Lower lobe of right lung (tissue), 2 donors: ENCODE data around the gene MAB21L4. TPM values are rescaled to one million over a fixed set of nuclear protein-coding genes. Genes with fewer than 3 reads are reported as not detected.

Source experiments
- ATAC-seq, 2 donors: fragments of 200-7000 bp; cut with Tn5 transposase; one replicate each; pipeline ENCODE4 v1.9.1; 2020 to 2022; ENCODE audit warnings: mild to moderate bottlenecking in 2 of 2, moderate library complexity in 2 of 2
- DNase-seq: peaks from one replicate; pipeline ENCODE4 v3.0.0-alpha.2; 2020
- H3K27ac ChIP-seq: fragments of 200-600 bp; one replicate; pipeline ENCODE4 v1.8.0; 2022
- H3K27me3 ChIP-seq: fragments of 200-600 bp; one replicate; pipeline ENCODE4 v1.8.0; 2022; ENCODE audit warnings: low read depth
- H3K36me3 ChIP-seq: fragments of 200-600 bp; one replicate; pipeline ENCODE4 v1.8.0; 2022; ENCODE audit warnings: mild to moderate bottlenecking
- H3K4me1 ChIP-seq: fragments of 200-600 bp; one replicate; pipeline ENCODE4 v1.8.0; 2022
- H3K4me3 ChIP-seq: fragments of 200-600 bp; one replicate; pipeline ENCODE4 v1.8.0; 2022; ENCODE audit warnings: mild to moderate bottlenecking
- H3K9me3 ChIP-seq: fragments of 200-600 bp; one replicate; pipeline ENCODE4 v1.8.0; 2022
- intact Hi-C: fragments of 100-400 bp; cut with DNase I; formaldehyde crosslinking; loops from one replicate; pipeline ENCODE4 v1.11.0; 2022
- total RNA-seq: library from RNA; stranded (reverse); fragmentation: NEBNext Ultra II Directional; extraction: Animal tissue kit (Norgen Biotek cat#: 25700); gene quantifications from one replicate; pipeline ENCODE4 v1.2.1, GENCODE V29; 2021
- TF ChIP-seq, protein P1 (sequence below): fragments of 200-600 bp; IDR thresholded peaks from one replicate; pipeline ENCODE4 v1.8.0; 2022; ENCODE audit warnings: antibody characterized with exemption, mild to moderate bottlenecking
- donor health status: DM: no; HTN: yes; CAD: no; lungs with severe emphysema.

The MAB21L4 gene
- total RNA-seq, 1 donor from 2014 or later: 17.0 TPM

DNA sequence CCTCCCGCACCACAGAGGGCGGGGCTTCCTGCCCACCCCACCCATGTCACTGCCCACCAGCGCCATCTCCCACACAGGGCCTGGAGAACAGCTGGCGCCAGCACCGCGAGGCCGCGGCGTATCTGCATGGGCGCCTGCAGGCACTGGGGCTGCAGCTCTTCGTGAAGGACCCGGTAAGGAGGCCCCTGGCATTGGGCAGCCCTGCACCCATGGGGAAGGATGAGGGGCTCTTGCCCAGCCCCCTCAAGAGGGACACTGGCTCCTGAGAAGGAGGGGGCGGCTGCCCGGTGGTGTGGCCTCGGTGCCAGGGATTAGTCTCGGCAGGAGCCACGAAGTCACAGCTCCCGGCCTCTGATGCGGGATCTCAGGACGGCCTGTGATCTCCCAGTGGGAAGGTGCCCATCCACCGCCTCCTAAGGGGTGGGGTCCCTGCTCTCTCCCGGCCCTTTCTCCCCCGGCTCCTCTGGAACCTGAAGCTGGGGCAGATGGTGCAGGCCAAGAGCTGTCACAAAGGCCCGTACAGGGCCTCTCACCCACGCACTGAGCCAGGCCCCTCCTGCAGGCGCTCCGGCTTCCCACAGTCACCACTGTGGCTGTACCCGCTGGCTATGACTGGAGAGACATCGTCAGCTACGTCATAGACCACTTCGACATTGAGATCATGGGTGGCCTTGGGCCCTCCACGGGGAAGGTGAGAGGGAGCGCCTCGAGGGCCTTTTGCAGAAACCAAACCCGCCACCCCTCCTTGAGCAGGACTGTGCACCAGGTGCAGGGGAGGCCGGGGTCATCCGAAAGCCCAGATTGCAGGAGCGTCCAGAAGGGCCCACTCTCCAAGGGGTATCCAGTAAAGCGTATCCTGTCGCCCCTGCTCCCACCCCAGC lies 18.3 kb downstream of the MAB21L4 start:
- Histone ChIP-seq H3K27ac (no peak overlapping the region), H3K4me3 (no peak overlapping the region), H3K9me3 (no peaks in the 10 kb centered on the region), H3K27me3 (no peaks in the 10 kb centered on the region), H3K4me1 (no peaks in the 10 kb centered on the region), H3K36me3 (no peaks in the 10 kb centered on the region)
- DNase-seq (peak; percentile 43), ATAC-seq (peak in 1 of 2 donors; percentile 6)
- intact Hi-C loops: no loop called here
- TF ChIP-seq, protein P1, sequence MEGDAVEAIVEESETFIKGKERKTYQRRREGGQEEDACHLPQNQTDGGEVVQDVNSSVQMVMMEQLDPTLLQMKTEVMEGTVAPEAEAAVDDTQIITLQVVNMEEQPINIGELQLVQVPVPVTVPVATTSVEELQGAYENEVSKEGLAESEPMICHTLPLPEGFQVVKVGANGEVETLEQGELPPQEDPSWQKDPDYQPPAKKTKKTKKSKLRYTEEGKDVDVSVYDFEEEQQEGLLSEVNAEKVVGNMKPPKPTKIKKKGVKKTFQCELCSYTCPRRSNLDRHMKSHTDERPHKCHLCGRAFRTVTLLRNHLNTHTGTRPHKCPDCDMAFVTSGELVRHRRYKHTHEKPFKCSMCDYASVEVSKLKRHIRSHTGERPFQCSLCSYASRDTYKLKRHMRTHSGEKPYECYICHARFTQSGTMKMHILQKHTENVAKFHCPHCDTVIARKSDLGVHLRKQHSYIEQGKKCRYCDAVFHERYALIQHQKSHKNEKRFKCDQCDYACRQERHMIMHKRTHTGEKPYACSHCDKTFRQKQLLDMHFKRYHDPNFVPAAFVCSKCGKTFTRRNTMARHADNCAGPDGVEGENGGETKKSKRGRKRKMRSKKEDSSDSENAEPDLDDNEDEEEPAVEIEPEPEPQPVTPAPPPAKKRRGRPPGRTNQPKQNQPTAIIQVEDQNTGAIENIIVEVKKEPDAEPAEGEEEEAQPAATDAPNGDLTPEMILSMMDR: no peak

DNA sequence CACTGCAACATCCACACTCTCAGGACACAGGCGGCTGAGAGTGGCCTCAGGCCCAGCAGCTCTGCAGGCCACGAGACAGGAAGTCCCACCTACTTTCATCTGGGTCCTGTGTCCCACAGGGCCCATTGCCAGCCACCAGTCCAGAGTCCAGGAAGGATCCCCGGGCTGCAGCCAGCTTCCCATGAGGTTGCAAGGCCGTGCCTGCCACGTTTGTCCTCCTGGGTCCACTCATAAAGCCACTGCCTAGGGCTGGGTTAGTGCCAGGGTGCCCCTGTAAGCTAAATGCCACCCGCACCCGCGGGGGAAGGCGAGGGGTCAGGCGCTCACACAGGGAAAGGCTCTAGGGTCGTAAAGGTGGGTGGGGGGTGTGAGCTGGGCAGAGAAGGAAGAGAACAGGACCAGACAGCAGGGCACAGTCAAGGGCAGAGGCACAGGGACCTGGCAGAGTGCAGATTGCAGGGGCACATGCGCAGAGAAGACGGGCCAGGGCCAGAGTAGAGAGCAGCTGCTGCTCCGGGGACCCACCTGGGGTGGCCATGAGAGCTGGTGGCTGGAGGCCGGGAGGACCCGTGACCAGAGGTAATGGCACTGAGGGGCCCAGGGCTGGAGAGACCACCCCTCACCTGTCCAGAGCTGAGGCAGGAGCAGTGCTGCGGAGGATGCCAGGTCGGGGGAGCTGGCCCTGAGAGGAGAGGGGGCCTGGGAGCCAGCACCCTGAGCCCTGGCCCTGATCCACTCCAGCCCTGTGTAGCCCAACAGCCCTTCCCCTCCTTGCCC lies 19.3 kb downstream of the MAB21L4 start:
- Histone ChIP-seq H3K36me3 (no peaks in the 10 kb centered on the region), H3K9me3 (no peaks in the 10 kb centered on the region), H3K4me1 (no peaks in the 10 kb centered on the region), H3K27ac (no peak overlapping the region), H3K27me3 (no peaks in the 10 kb centered on the region), H3K4me3 (no peak overlapping the region)
- no peak for ATAC-seq
- TF ChIP-seq, protein P1: no peak
- peak; percentile 43 for DNase-seq
- intact Hi-C loops: no loop called here

DNA sequence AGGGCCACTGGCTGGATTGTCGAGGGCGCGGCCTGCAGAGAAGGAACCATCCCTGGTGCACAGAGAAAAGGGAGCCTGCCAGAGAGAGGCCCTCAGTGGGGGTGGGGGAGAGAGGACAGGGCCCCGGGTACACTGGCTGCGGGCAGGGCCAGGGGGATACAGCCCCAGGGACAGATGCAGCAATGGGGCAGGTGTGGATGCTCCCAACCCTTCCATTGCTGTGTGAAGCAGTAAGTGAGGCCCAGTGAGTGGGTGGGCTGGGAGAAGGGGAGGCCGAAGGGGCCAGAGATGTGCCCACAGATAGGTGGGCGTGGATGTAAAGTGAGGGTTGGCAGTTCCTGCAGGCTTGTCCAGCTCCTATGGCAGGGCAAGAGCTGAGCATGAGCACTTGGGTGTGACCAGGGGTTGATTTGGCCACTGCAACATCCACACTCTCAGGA lies 19.9 kb downstream of the MAB21L4 start:
- DNase-seq: no peak
- Histone ChIP-seq H3K9me3 (no peaks in the 10 kb centered on the region), H3K36me3 (no peaks in the 10 kb centered on the region), H3K27me3 (no peaks in the 10 kb centered on the region), H3K4me1 (no peaks in the 10 kb centered on the region), H3K4me3 (no peak overlapping the region), H3K27ac (no peak overlapping the region)
- no peak for ATAC-seq
- TF ChIP-seq, protein P1: no peak
- intact Hi-C loops: no loop called here

DNA sequence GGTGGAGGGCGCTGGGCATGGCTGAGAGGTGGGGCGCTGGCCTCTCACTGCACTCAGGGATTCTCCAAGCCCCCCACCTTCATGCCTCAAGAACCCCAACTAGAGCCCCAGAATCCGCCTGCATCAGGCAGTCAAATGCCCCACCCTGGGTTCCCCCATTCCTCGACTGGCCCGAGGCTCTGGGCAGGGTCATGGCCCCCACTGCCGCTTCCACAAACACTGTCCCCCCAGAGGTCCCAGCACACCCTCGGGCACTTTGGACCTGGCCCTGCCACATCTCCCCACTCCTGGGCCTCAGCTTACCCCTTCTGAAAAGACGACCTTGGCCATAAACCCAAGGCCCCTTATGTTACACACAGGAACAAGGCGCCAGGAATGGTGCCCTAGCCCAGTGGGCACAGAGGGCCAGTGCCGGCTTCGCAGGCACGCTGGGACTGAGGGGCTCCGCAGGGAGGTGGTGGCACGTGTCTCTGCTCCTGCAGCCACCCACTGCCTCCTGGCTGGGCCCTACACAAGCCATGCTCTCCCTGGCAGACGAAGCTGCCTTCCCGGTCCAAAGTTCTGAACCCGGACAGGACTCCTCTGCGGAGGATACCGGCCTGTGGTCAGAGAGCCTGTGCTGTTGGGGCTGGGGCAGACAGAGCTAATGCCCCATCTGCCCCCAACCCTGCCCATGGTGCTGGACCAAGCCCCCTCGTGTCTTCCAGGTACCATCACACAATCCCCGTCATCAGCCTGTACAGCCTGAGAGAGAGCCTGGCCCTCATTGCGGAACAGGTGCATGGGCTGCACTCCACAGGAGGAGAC lies 20.5 kb downstream of the MAB21L4 start:
- TF ChIP-seq, protein P1: no peak
- Histone ChIP-seq H3K27ac (no peak overlapping the region), H3K27me3 (no peaks in the 10 kb centered on the region), H3K9me3 (no peaks in the 10 kb centered on the region), H3K36me3 (no peaks in the 10 kb centered on the region), H3K4me3 (no peak overlapping the region), H3K4me1 (no peaks in the 10 kb centered on the region)
- ATAC-seq: no peak
- no peak for DNase-seq
- intact Hi-C loops: no loop called here

DNA sequence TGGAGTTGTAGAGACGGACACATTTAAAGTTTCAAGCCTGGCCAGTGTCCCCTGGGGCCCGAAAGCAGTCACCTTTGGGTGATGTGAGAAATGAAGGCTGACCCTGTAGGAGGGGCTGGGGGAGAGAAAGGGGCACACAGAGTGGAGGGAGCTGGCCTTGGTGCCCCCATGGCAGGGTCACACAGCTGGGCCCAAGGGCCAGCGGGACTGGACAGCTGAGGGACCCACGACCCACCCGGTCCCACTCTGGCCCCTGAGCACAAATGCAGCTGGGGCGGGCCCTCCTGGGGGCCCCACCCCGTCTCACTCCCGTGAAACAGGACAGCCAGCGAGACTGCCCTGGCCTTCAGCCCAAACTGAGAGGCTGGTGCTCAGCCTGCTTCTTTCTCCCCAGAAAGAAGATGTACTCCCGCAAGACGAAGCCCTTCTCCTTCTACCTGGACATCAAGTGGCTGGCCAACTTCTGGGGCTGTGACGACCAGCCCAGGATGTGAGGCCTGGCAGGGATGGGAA lies 21.2 kb downstream of the MAB21L4 start:
- Histone ChIP-seq H3K9me3 (no peaks in the 10 kb centered on the region), H3K4me3 (no peak overlapping the region), H3K27me3 (no peaks in the 10 kb centered on the region), H3K27ac (no peak overlapping the region), H3K4me1 (no peaks in the 10 kb centered on the region), H3K36me3 (no peaks in the 10 kb centered on the region)
- intact Hi-C loops: no loop called here
- ATAC-seq: no peak
- TF ChIP-seq, protein P1: no peak
- peak; percentile 37 for DNase-seq
